SJCRH30 (cell line): Measurements from ENCODE around the gene CCT7. TPM values are rescaled to one million over a fixed set of nuclear protein-coding genes. Genes with fewer than 3 reads are reported as not detected.

Source experiments
- DNase-seq, 2 experiments: peaks; one replicate each; pipeline ENCODE4 v3.0.0-alpha.2; 2015 to 2020
- H3K27ac ChIP-seq: fragments of 250-450 bp; sonication (Bioruptor Pico); 2 replicates; pipeline ENCODE4 v1.5.1; 2020; ENCODE audit warnings: mild to moderate bottlenecking, moderate library complexity
- H3K27me3 ChIP-seq: fragments of 250-450 bp; sonication (Bioruptor Pico); 2 replicates; pipeline ENCODE4 v1.5.1; 2020; ENCODE audit warnings: mild to moderate bottlenecking, moderate library complexity
- H3K36me3 ChIP-seq: fragments of 250-450 bp; sonication (Bioruptor Pico); 2 replicates; pipeline ENCODE4 v1.5.1; 2020; ENCODE audit warnings: mild to moderate bottlenecking, moderate library complexity
- H3K4me1 ChIP-seq: fragments of 250-450 bp; sonication (Bioruptor Pico); 2 replicates; pipeline ENCODE4 v1.5.1; 2020; ENCODE audit warnings: mild to moderate bottlenecking, moderate library complexity
- H3K4me3 ChIP-seq: fragments of 250-450 bp; sonication (Bioruptor Pico); 2 replicates; pipeline ENCODE4 v1.5.1; 2020; ENCODE audit warnings: mild to moderate bottlenecking, moderate library complexity
- H3K9me3 ChIP-seq: fragments of 250-450 bp; sonication (Bioruptor Pico); replicated peaks from 2 replicates; pipeline ENCODE4 v1.5.1; 2020; ENCODE audit warnings: mild to moderate bottlenecking, moderate library complexity
- total RNA-seq: library from RNA; depleted of rRNA; stranded (reverse); fragments of >200 nt; shearing (Covaris generic); gene quantifications from 2 replicates; pipeline ENCODE4 v1.2.3, GENCODE V29; 2014

The CCT7 gene
- total RNA-seq, 1 experiment from 2014 or later, result 815 TPM

GRCh38 chr2:73238149-73238548 is 4.0 kb downstream of the CCT7 start:
- H3K36me3 ChIP-seq, result peaks cover 58% of the 10 kb centered on the region
- no peak for DNase-seq
- peaks cover 7% of the 10 kb centered on the region for H3K4me1 ChIP-seq
- no peaks in the 10 kb centered on the region for H3K9me3 ChIP-seq
- H3K4me3 ChIP-seq, result no peak overlapping the region
- no peak overlapping the region for H3K27ac ChIP-seq
- H3K27me3 ChIP-seq, result no peaks in the 10 kb centered on the region

- Histone ChIP-seq H3K36me3 (peaks cover 67% of the 10 kb centered on the region), H3K27ac (no peak overlapping the region)
Measured at GRCh38 chr2:73238976-73239375, 4.9 kb downstream of the CCT7 start.

DNA sequence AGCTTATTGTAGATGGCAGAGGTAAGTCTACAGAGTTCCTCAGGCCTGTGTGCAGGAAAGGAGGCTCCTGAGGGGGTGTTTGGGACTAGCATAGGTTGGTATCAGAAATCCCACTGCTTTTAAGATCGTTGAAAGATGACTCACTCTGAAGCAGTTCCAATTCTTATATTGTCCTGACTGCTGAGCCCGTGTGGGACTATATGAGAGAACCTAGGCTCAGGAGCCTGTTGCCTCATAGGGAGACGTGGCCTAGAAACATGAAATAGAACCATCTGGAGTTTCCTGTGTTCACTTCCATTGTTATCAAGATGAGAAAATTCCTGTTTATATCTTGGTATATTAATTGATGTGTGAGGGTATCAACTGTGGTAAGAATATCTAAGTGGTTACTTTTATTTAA is 5.7 kb downstream of the CCT7 start:
- peaks cover 14% of the 10 kb centered on the region for H3K4me1 ChIP-seq
- no peak for DNase-seq

More at GRCh38 chr2:73238976-73239375, 4.9 kb downstream of the CCT7 start:
- Histone ChIP-seq H3K9me3 (no peaks in the 10 kb centered on the region), H3K4me1 (peaks cover 14% of the 10 kb centered on the region), H3K27me3 (no peaks in the 10 kb centered on the region), H3K4me3 (no peak overlapping the region)
- no peak for DNase-seq

GRCh38 chr2:73243884-73244570 is 9.9 kb downstream of the CCT7 start:
- no peaks in the 10 kb centered on the region for H3K27me3 ChIP-seq
- H3K36me3 ChIP-seq, result peaks cover 98% of the 10 kb centered on the region
- peak; percentile 62 to 67 for DNase-seq
- no peak overlapping the region for H3K4me3 ChIP-seq
- H3K27ac ChIP-seq, result no peak overlapping the region
- H3K9me3 ChIP-seq, result no peaks in the 10 kb centered on the region
- H3K4me1 ChIP-seq, result peaks cover 8% of the 10 kb centered on the region

More for the DNA sequence above, 5.7 kb downstream of the CCT7 start:
- no peaks in the 10 kb centered on the region for H3K27me3 ChIP-seq
- H3K36me3 ChIP-seq, result peaks cover 75% of the 10 kb centered on the region
- no peak overlapping the region for H3K27ac ChIP-seq
- no peaks in the 10 kb centered on the region for H3K9me3 ChIP-seq
- H3K4me3 ChIP-seq, result no peak overlapping the region

- peaks cover 8% of the 10 kb centered on the region for H3K4me1 ChIP-seq
- DNase-seq, result no peak
- no peak overlapping the region for H3K4me3 ChIP-seq
- no peak overlapping the region for H3K27ac ChIP-seq
- no peaks in the 10 kb centered on the region for H3K9me3 ChIP-seq
- no peaks in the 10 kb centered on the region for H3K27me3 ChIP-seq
- H3K36me3 ChIP-seq, result peaks cover 98% of the 10 kb centered on the region
Measured at GRCh38 chr2:73244580-73244979, 10.5 kb downstream of the CCT7 start.

GRCh38 chr2:73246850-73247249 is 12.7 kb downstream of the CCT7 start:
- Histone ChIP-seq H3K36me3 (peaks cover 98% of the 10 kb centered on the region), H3K9me3 (no peaks in the 10 kb centered on the region)

GRCh38 chr2:73249636-73250035 is 15.5 kb downstream of the CCT7 start:
- H3K36me3 ChIP-seq, result peaks cover 99% of the 10 kb centered on the region
- no peak for DNase-seq
- no peak overlapping the region for H3K4me3 ChIP-seq

More at GRCh38 chr2:73246850-73247249, 12.7 kb downstream of the CCT7 start:
- DNase-seq, result no peak
- H3K27me3 ChIP-seq, result no peaks in the 10 kb centered on the region
- H3K4me1 ChIP-seq, result peaks cover 8% of the 10 kb centered on the region
- H3K27ac ChIP-seq, result no peak overlapping the region
- H3K4me3 ChIP-seq, result no peak overlapping the region

GRCh38 chr2:73250872-73251846 is 17.1 kb downstream of the CCT7 start:
- no peak for DNase-seq
- H3K4me1 ChIP-seq, result no peaks in the 10 kb centered on the region
- H3K27ac ChIP-seq, result no peak overlapping the region
- peaks cover 92% of the 10 kb centered on the region for H3K36me3 ChIP-seq
- H3K9me3 ChIP-seq, result no peaks in the 10 kb centered on the region
- no peak overlapping the region for H3K4me3 ChIP-seq
- H3K27me3 ChIP-seq, result no peaks in the 10 kb centered on the region

More at GRCh38 chr2:73249636-73250035, 15.5 kb downstream of the CCT7 start:
- Histone ChIP-seq H3K9me3 (no peaks in the 10 kb centered on the region), H3K4me1 (no peaks in the 10 kb centered on the region), H3K27ac (no peak overlapping the region), H3K27me3 (no peaks in the 10 kb centered on the region)

DNA sequence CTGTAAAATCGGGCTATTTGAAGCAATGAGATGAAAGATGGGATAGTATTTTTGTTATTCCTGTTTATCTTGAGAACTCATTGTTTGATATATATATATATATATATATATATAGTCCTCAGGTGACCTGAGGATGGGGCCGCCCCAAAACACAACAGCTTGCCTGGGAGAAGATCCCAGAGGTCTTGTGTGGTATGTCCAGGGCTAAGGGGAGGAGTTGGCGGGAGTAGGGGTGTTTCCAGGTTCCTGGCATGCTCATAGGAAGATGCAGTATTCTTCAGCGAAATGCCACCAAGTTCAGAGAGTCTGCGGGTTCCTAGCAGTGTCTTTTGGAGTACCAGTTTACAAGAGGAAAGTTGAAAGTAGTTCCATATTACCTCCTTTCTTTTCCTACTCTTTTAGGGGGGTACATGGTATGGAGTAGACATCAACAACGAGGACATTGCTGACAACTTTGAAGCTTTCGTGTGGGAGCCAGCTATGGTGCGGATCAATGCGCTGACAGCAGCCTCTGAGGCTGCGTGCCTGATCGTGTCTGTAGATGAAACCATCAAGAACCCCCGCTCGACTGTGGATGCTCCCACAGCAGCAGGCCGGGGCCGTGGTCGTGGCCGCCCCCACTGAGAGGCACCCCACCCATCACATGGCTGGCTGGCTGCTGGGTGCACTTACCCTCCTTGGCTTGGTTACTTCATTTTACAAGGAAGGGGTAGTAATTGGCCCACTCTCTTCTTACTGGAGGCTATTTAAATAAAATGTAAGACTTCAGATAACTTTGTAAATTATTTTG is 18.3 kb downstream of the CCT7 start:
- H3K4me1 ChIP-seq, result no peaks in the 10 kb centered on the region
- no peaks in the 10 kb centered on the region for H3K27me3 ChIP-seq
- peaks cover 79% of the 10 kb centered on the region for H3K36me3 ChIP-seq
- H3K9me3 ChIP-seq, result no peaks in the 10 kb centered on the region
- no peak for DNase-seq
- H3K27ac ChIP-seq, result no peak overlapping the region
- H3K4me3 ChIP-seq, result no peak overlapping the region

DNA sequence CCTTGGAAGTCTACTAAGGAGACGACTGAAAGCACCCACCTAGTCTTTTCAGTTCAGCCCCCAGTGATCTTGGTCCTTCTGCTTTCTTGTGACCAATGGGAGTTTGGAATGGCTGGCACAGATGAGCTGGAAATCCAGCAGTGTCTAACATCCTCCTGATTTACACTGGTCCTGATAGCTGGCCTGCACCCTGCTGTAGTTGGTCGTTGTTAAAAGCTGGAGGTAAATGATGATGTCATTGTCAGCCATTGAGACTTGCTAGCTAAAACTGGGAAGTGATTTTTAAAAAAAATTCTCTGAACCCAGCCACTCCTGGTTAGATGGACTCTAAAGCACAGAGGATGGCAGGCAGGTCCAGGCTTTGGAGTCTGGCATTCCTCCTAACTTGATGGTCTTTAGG is 19.3 kb downstream of the CCT7 start:
- no peak for DNase-seq
- Histone ChIP-seq H3K4me1 (no peaks in the 10 kb centered on the region), H3K27me3 (no peaks in the 10 kb centered on the region), H3K36me3 (peaks cover 70% of the 10 kb centered on the region), H3K4me3 (no peak overlapping the region), H3K27ac (no peak overlapping the region), H3K9me3 (no peaks in the 10 kb centered on the region)

GRCh38 chr2:73253901-73254300 is 19.8 kb downstream of the CCT7 start:
- peaks cover 65% of the 10 kb centered on the region for H3K36me3 ChIP-seq
- H3K27ac ChIP-seq, result no peak overlapping the region
- H3K4me3 ChIP-seq, result no peak overlapping the region
- no peaks in the 10 kb centered on the region for H3K27me3 ChIP-seq
- H3K9me3 ChIP-seq, result no peaks in the 10 kb centered on the region
- DNase-seq, result no peak
- no peaks in the 10 kb centered on the region for H3K4me1 ChIP-seq

DNA sequence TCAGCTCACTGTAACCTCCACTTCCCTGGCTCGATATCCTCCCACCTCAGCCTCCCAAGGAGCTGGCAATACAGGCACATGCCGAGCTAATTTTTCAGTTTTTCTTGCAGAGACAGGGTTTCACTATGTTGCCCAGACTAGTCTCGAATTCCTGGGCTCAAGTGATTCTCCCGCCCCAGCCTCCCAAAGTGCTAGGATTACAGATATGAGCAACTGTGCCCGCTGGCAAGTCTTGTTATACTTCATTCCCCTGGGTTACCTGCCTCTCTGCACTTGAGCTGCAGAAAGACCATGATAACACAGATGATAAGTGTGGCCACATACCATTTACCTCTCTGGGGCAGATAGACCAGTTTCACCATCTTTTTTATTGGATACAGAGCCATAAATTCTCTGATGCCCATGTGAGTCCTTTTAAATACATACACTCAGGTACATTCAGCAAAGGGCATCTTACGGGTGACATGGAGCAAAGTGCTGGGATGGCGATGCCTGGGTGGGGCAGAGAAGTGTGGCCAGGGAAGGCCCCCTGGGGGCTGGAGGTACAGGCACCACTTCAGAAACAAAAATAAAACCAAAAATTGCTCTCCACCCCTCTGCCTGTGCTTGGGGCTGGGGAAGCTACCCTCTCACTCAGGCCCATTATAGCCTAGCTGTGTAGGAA is 20.4 kb downstream of the CCT7 start:
- Histone ChIP-seq H3K36me3 (peaks cover 59% of the 10 kb centered on the region), H3K9me3 (no peaks in the 10 kb centered on the region), H3K4me3 (no peak overlapping the region), H3K27ac (no peak overlapping the region), H3K4me1 (no peaks in the 10 kb centered on the region), H3K27me3 (no peaks in the 10 kb centered on the region)
- DNase-seq, result no peak

DNA sequence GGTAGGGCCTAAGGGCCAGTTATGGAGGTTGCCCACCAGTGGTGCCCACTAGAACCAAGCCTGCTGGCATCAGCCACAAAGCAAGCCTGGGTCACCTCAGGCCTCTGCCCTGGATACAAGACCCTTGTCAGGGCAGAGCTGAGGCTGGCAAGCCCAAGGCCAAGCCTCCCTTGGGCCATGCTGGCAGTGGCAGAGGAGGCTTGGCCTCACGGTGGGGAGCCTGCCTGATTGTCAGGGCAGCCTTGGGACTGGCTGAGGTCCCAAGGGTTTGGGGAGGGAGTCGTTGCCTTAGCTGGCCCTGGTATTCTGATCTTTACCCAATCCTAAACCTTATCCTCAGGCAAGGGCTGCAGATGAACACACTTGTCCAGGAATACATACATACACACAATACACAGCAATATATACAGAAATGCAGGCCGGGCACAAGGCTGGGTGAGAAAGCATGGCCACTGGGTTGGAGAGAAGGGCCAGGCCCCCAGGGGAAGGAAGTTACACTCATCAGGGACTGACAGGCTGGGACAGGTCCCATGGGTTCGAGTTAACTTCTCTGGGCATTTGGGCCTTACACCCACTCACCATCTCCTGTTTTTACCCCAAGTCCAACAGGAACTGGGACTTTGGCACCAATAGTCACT is 21.0 kb downstream of the CCT7 start:
- no peak for DNase-seq
- no peaks in the 10 kb centered on the region for H3K9me3 ChIP-seq
- peaks cover 55% of the 10 kb centered on the region for H3K36me3 ChIP-seq

More for the DNA sequence above, 21.0 kb downstream of the CCT7 start:
- Histone ChIP-seq H3K27me3 (no peaks in the 10 kb centered on the region), H3K4me3 (no peak overlapping the region), H3K4me1 (no peaks in the 10 kb centered on the region), H3K27ac (no peak overlapping the region)
